WTC11 (cell line): ENCODE data around the gene OXGR1. TPM values are rescaled to one million over a fixed set of nuclear protein-coding genes. Genes with fewer than 3 reads are reported as not detected.

ENCODE experiments used
- ATAC-seq: fragments of 200-7000 bp; cut with Tn5 transposase; 2 replicates; pipeline ENCODE4 v1.10.0; 2021; ENCODE audit warnings: mild to moderate bottlenecking, moderate library complexity
- CTCF ChIA-PET: fragments of 300-600 bp; sonication (Branson Sonifier 250); formaldehyde crosslinking; loops from one replicate; lab custom pipeline; 2021; ENCODE audit warnings: antibody characterized with exemption; lab: Charles Lee
- POLR2A ChIA-PET: fragments of 350-600 bp; sonication (Branson Sonifier 250); formaldehyde crosslinking; loops from one replicate; lab custom pipeline; 2021; ENCODE audit warnings: antibody characterized with exemption; lab: Charles Lee
- DNase-seq: peaks from one replicate; pipeline ENCODE4 v3.0.0; 2021; ENCODE audit warnings: low spot score
- H3K27ac Mint-ChIP-seq: 2 replicates; pipeline ENCODE4 v1.8.0; 2021; ENCODE audit warnings: mixed read lengths
- H3K27me3 Mint-ChIP-seq: 2 replicates; pipeline ENCODE4 v1.8.0; 2021; ENCODE audit warnings: low read depth, mild to moderate bottlenecking, moderate library complexity, mixed read lengths
- H3K36me3 Mint-ChIP-seq: 2 replicates; pipeline ENCODE4 v1.8.0; 2021; ENCODE audit warnings: mixed read lengths
- H3K4me1 Mint-ChIP-seq: 2 replicates; pipeline ENCODE4 v1.8.0; 2022; ENCODE audit warnings: mixed read lengths
- H3K4me3 Mint-ChIP-seq: 2 replicates; pipeline ENCODE4 v1.8.0; 2021; ENCODE audit warnings: mild to moderate bottlenecking, moderate library complexity, mixed read lengths
- H3K9me3 Mint-ChIP-seq: 2 replicates; pipeline ENCODE4 v1.8.0; 2021; ENCODE audit warnings: mixed read lengths
- AR ChIP-seq: fragments of 250-450 bp; sonication (Bioruptor Pico); IDR thresholded peaks from 2 replicates; pipeline ENCODE4 v1.9.0; 2021; ENCODE audit warnings: mild to moderate bottlenecking
- ATF1 ChIP-seq: sonication (generic); formaldehyde crosslinking; IDR thresholded peaks from 2 replicates; pipeline ENCODE4 v1.8.1; 2023; ENCODE audit warnings: mild to moderate bottlenecking, moderate library complexity, missing genetic modification reagents
- E2F5 ChIP-seq: sonication (generic); formaldehyde crosslinking; IDR thresholded peaks from 2 replicates; pipeline ENCODE4 v1.8.1; 2022; ENCODE audit warnings: mild to moderate bottlenecking, moderate library complexity, missing genetic modification reagents
- EMX1 ChIP-seq: fragments of 250-450 bp; sonication (Bioruptor Pico); IDR thresholded peaks from 2 replicates; pipeline ENCODE4 v1.8.0; 2021; ENCODE audit warnings: mild to moderate bottlenecking
- ETV6 ChIP-seq: sonication (generic); formaldehyde crosslinking; IDR thresholded peaks from 2 replicates; pipeline ENCODE4 v1.8.1; 2022; ENCODE audit warnings: mild to moderate bottlenecking, missing genetic modification reagents
- FOXK1 ChIP-seq: sonication (generic); formaldehyde crosslinking; IDR thresholded peaks from 2 replicates; pipeline ENCODE4 v1.8.0; 2022; ENCODE audit warnings: mild to moderate bottlenecking, moderate library complexity, missing genetic modification reagents
- GABPB1 ChIP-seq: sonication (generic); formaldehyde crosslinking; IDR thresholded peaks from 2 replicates; pipeline ENCODE4 v1.8.1; 2023; ENCODE audit warnings: mild to moderate bottlenecking, missing genetic modification reagents
- GRHL2 ChIP-seq: fragments of 250-450 bp; sonication (Bioruptor Pico); IDR thresholded peaks from 2 replicates; pipeline ENCODE4 v1.8.0; 2022; ENCODE audit warnings: mild to moderate bottlenecking, moderate library complexity; ENCODE audit not compliant: insufficient replicate concordance, severe bottlenecking
- HMGXB4 ChIP-seq: sonication (generic); formaldehyde crosslinking; IDR thresholded peaks from 2 replicates; pipeline ENCODE4 v1.8.1; 2023; ENCODE audit warnings: mild to moderate bottlenecking, moderate library complexity, missing genetic modification reagents
- IRF2 ChIP-seq: sonication (generic); formaldehyde crosslinking; IDR thresholded peaks from 2 replicates; pipeline ENCODE4 v1.8.0; 2022; ENCODE audit warnings: low read depth, missing genetic modification reagents, borderline replicate concordance
- JAZF1 ChIP-seq: fragments of 250-450 bp; sonication (Bioruptor Pico); IDR thresholded peaks from 2 replicates; pipeline ENCODE4 v1.9.0; 2021; ENCODE audit warnings: moderate library complexity, mild to moderate bottlenecking, inconsistent platforms
- JUN ChIP-seq: sonication (generic); formaldehyde crosslinking; IDR thresholded peaks from 2 replicates; pipeline ENCODE4 v1.8.0; 2023; ENCODE audit warnings: mild to moderate bottlenecking, missing genetic modification reagents
- NR1H2 ChIP-seq: sonication (generic); formaldehyde crosslinking; IDR thresholded peaks from 2 replicates; pipeline ENCODE4 v1.9.0; 2021; ENCODE audit warnings: mild to moderate bottlenecking, moderate library complexity, missing genetic modification reagents
- TEAD1 ChIP-seq: sonication (generic); formaldehyde crosslinking; IDR thresholded peaks from 2 replicates; pipeline ENCODE4 v1.8.0; 2022; ENCODE audit warnings: mild to moderate bottlenecking, missing genetic modification reagents
- USF1 ChIP-seq: sonication (generic); formaldehyde crosslinking; IDR thresholded peaks from 2 replicates; pipeline ENCODE4 v1.8.0; 2022; ENCODE audit warnings: mild to moderate bottlenecking, missing genetic modification reagents
- ZNF138 ChIP-seq: sonication (generic); formaldehyde crosslinking; conservative IDR thresholded peaks from 2 replicates; pipeline ENCODE4 v1.8.1; 2022; ENCODE audit warnings: mild to moderate bottlenecking, moderate library complexity, missing genetic modification reagents
- ZNF423 ChIP-seq: fragments of 250-450 bp; sonication (Bioruptor Pico); IDR thresholded peaks from 2 replicates; pipeline ENCODE4 v2.1.2; 2022; ENCODE audit warnings: mild to moderate bottlenecking, moderate library complexity
- total RNA-seq: library from RNA; stranded (reverse); gene quantifications from 3 replicates; pipeline ENCODE4 v1.2.3, GENCODE V29; 2021
- TF ChIP-seq, protein P1 (sequence below): sonication (generic); formaldehyde crosslinking; IDR thresholded peaks from 2 replicates; pipeline ENCODE4 v1.8.0; 2022; ENCODE audit warnings: mild to moderate bottlenecking, missing genetic modification reagents
- TF ChIP-seq, protein P2 (sequence below): sonication (generic); formaldehyde crosslinking; conservative IDR thresholded peaks from 2 replicates; pipeline ENCODE4 v1.8.1; 2022; ENCODE audit warnings: mild to moderate bottlenecking, missing genetic modification reagents

The OXGR1 gene
- total RNA-seq, 1 experiment from 2014 or later, result 0.39 TPM

GRCh38 chr13:96994017-96994857, at the start of gene OXGR1 (continued):
- TF ChIP-seq AR (CRISPR knock-in tag) (no peak), E2F5 (CRISPR knock-in tag) (peak; percentile 81; the same call in 1 of the 2 replicates), ATF1 (CRISPR knock-in tag) (no peak), USF1 (peak; percentile 56), GRHL2 (CRISPR knock-in tag) (no peak), JAZF1 (CRISPR knock-in tag) (no peak), IRF2 (no peak), GABPB1 (CRISPR knock-in tag) (no peak), FOXK1 (peak; percentile 33; the same call in 1 of the 2 replicates), ZNF423 (CRISPR knock-in tag) (no peak), TEAD1 (CRISPR knock-in tag) (no peak), NR1H2 (CRISPR knock-in tag) (no peak), EMX1 (CRISPR knock-in tag) (no peak), JUN (no peak), ETV6 (no peak)
- TF ChIP-seq, protein P1, sequence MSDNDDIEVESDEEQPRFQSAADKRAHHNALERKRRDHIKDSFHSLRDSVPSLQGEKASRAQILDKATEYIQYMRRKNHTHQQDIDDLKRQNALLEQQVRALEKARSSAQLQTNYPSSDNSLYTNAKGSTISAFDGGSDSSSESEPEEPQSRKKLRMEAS (CRISPR knock-in tag), result peak; percentile 84
- TF ChIP-seq, all 79 proteins: peak for 15

DNA sequence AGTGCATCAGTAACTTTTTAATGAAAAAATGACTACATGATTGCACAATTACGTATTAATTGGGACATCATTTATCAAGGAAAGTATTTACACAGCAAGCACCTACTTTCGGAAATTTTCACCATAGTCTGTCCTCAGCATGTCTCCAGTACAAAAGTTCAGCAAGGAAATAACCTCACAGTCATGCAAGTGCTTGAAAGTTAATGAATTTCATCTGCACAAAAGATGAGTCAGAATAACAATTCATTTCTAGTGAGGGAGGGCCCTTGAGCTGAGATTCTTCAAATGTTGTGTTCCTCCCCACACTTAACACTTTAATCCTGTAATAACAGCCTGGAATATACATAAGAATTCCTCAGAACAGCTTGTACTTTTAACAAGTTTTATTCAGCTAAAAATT, 49.0 kb upstream of the OXGR1 start:
- TF ChIP-seq, protein P2, sequence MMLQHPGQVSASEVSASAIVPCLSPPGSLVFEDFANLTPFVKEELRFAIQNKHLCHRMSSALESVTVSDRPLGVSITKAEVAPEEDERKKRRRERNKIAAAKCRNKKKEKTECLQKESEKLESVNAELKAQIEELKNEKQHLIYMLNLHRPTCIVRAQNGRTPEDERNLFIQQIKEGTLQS (CRISPR knock-in tag), result no peak
- TF ChIP-seq ZNF138 (CRISPR knock-in tag) (no peak), HMGXB4 (no peak)
- 0 out of 2 replicates have a peak, but pooled peaks cover 4% of the 10 kb centered on the region for H3K9me3 Mint-ChIP-seq
- no peaks in the 10 kb centered on the region; the same call in 1 of the 2 replicates for H3K27me3 Mint-ChIP-seq
- ChIA-PET POLR2A (no interaction called here), CTCF (no interaction called here)
- H3K36me3 Mint-ChIP-seq, result no peaks in the 10 kb centered on the region
- no peak overlapping the region for H3K27ac Mint-ChIP-seq
- peaks cover 16% of the 10 kb centered on the region for H3K4me1 Mint-ChIP-seq
- no peak overlapping the region for H3K4me3 Mint-ChIP-seq
- no peak; the same call in 1 of the 2 replicates for ATAC-seq
- DNase-seq, result no peak
